ENCODE results near the gene CD300E. TPM values are rescaled to one million over a fixed set of nuclear protein-coding genes. Genes with fewer than 3 reads are reported as not detected.

CD300E gene
- total and polyA plus RNA-seq, 2 of the 13 experiments (the other 11 are each of a cell fraction or from before 2014, with no cell fraction given), result not detected

- in situ Hi-C loops (cut with HindIII; ENCODE audit: extremely low pct_ligation_motif_present, low pct_unique_long_range_greater_than_20kb), result no loop called here
- no peaks in the 10 kb centered on the region for H3K79me2 ChIP-seq (ENCODE audit: insufficient read depth, low read length)
- H3K4me2 ChIP-seq (ENCODE audit: low read depth, low read length), result no peak overlapping the region
- CTCF ChIA-PET (ENCODE audit: low intra/inter-chr PET ratio, low total read pairs), result no interaction called here
- H3K4me1 ChIP-seq (ENCODE audit: insufficient read depth, low read length), result no peaks in the 10 kb centered on the region
- H2AFZ ChIP-seq (ENCODE audit: low read length), result no peak overlapping the region
- ATAC-seq (no peak), DNase-seq (ENCODE audit: low spot score) (no peak), FAIRE-seq (no peak)
- no TSS peak for BruUV-seq (replicated peaks)
- POLR2A ChIA-PET, result no interaction called here
- no peaks in the 10 kb centered on the region for H3K36me3 ChIP-seq (replicated peaks in 1 of 2; ENCODE audit: control insufficient read depth in 1 of 2, insufficient read depth in 2 of 2, low read length in 2 of 2)
- WGBS (ENCODE audit: low lambda C conversion rate), result 13% methylated on average over 2 of the region's 3 CpGs
- H3K27me3 ChIP-seq (ENCODE audit: control insufficient read depth in 1 of 2, insufficient read depth in 2 of 2, low read length in 2 of 2), result peaks cover 8 to 53% of the 10 kb centered on the region in 2 experiments; a peak in 4 of 5 replicates
- no peak overlapping the region for H3K4me3 ChIP-seq (replicated peaks in 1 of 3; ENCODE audit: insufficient read depth in 1 of 3, low read depth in 2 of 3, low read length in 3 of 3)
- H4K20me1 ChIP-seq (ENCODE audit: insufficient read depth, low read length), result no peaks in the 10 kb centered on the region
- no peaks in the 10 kb centered on the region for H3K9me3 ChIP-seq (ENCODE audit: low read length)
- H3K9ac ChIP-seq (ENCODE audit: insufficient read depth, low read depth, low read length), result no peak overlapping the region
- H3K27ac ChIP-seq (ENCODE audit: extremely low read length, insufficient read depth, low read length), result no peak overlapping the region
- intact Hi-C loops (cut with micrococcal nuclease; ENCODE audit: unreplicated experiment), result loop anchor here (10.0 kb wide), 1 partner anchor 213 kb away; no protein-coding TSS in a partner anchor
- TF ChIP-seq SSRP1 (CRISPR knock-in tag; IDR thresholded peaks at IDR 0.05) (no peak), SP5 (CRISPR knock-in tag; IDR thresholded peaks at IDR 0.05; ENCODE audit: borderline replicate concordance, low read depth) (no peak), PHF8 (CRISPR knock-in tag; IDR thresholded peaks at IDR 0.05) (no peak), KDM5A (IDR thresholded peaks at IDR 0.05; ENCODE audit: borderline replicate concordance, low read length) (no peak), ZNF543 (CRISPR knock-in tag; IDR thresholded peaks at IDR 0.05) (no peak), REL (CRISPR knock-in tag; conservative IDR thresholded peaks at IDR 0.05) (no peak), TBX3 (IDR thresholded peaks at IDR 0.05; ENCODE audit: borderline replicate concordance) (no peak), ZNF142 (CRISPR knock-in tag; IDR thresholded peaks at IDR 0.05) (no peak), ISX (CRISPR knock-in tag; conservative IDR thresholded peaks at IDR 0.05) (no peak), ZNF841 (CRISPR knock-in tag; IDR thresholded peaks at IDR 0.05; ENCODE audit: borderline replicate concordance) (no peak), NFYC (CRISPR knock-in tag; IDR thresholded peaks at IDR 0.05) (no peak), SRY (CRISPR knock-in tag; IDR thresholded peaks at IDR 0.05) (no peak), ZBTB8A (CRISPR knock-in tag; IDR thresholded peaks at IDR 0.05; ENCODE audit: borderline replicate concordance, low read depth) (no peak), XBP1 (CRISPR knock-in tag; IDR thresholded peaks at IDR 0.05) (no peak), HMGA1 (CRISPR knock-in tag; conservative IDR thresholded peaks at IDR 0.05) (no peak)
- TF ChIP-seq, protein P1, sequence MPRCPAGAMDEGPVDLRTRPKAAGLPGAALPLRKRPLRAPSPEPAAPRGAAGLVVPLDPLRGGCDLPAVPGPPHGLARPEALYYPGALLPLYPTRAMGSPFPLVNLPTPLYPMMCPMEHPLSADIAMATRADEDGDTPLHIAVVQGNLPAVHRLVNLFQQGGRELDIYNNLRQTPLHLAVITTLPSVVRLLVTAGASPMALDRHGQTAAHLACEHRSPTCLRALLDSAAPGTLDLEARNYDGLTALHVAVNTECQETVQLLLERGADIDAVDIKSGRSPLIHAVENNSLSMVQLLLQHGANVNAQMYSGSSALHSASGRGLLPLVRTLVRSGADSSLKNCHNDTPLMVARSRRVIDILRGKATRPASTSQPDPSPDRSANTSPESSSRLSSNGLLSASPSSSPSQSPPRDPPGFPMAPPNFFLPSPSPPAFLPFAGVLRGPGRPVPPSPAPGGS (CRISPR knock-in tag; IDR thresholded peaks at IDR 0.05), result no peak
- TF ChIP-seq, protein P2, sequence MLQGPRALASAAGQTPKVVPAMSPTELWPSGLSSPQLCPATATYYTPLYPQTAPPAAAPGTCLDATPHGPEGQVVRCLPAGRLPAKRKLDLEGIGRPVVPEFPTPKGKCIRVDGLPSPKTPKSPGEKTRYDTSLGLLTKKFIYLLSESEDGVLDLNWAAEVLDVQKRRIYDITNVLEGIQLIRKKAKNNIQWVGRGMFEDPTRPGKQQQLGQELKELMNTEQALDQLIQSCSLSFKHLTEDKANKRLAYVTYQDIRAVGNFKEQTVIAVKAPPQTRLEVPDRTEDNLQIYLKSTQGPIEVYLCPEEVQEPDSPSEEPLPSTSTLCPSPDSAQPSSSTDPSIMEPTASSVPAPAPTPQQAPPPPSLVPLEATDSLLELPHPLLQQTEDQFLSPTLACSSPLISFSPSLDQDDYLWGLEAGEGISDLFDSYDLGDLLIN (CRISPR knock-in tag; IDR thresholded peaks at IDR 0.05; ENCODE audit: borderline replicate concordance), result no peak
Measured at GRCh38 chr17:74652020-74652419, 28.5 kb upstream of the CD300E start.

Data from HepG2 (cell line).